Measurements from ENCODE around the gene TUBB1.

DNA sequence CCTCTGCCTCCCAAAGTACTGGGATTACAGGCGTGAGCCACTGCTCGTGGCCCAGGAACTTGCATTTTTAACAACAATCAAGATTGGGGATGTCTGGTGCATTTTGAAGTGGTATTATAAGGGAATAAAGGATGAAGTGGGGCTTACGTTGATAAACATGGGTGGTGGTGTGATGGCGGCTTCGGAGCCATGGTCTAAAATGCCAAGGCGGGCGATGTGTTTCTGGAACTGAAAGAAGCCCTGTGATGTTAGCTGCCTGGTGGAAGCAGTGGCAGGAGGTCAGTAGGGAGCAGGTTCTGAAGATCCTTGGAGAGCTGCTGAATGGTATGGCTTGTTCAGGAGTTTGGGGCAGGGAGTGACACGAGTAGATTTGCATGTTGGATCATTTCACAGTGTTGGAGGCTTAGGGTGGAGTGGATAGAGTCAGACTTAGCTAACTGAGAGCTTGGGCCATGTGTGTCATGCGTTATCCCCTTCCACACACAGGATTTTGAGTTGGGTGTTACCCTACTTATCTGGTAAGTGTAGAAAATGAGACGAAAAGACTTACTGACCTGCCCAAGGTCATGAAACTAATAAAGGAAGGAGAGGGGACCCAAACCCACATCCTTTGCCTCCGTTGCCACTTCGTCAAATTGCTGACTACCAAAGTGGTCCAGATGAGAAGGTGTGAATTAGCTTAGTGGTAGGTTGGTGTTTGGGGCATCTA, 36.7 kb upstream of the TUBB1 start:
- TF ChIP-seq, protein P1, sequence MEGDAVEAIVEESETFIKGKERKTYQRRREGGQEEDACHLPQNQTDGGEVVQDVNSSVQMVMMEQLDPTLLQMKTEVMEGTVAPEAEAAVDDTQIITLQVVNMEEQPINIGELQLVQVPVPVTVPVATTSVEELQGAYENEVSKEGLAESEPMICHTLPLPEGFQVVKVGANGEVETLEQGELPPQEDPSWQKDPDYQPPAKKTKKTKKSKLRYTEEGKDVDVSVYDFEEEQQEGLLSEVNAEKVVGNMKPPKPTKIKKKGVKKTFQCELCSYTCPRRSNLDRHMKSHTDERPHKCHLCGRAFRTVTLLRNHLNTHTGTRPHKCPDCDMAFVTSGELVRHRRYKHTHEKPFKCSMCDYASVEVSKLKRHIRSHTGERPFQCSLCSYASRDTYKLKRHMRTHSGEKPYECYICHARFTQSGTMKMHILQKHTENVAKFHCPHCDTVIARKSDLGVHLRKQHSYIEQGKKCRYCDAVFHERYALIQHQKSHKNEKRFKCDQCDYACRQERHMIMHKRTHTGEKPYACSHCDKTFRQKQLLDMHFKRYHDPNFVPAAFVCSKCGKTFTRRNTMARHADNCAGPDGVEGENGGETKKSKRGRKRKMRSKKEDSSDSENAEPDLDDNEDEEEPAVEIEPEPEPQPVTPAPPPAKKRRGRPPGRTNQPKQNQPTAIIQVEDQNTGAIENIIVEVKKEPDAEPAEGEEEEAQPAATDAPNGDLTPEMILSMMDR (IDR thresholded peaks at IDR 0.05): no peak
- no peak for TF ChIP-seq POLR2A (IDR thresholded peaks at IDR 0.05)
